NCI-H748 (cell line): ENCODE measurements around the gene GNAQ.

Source experiments
- DNase-seq: peaks from one replicate; lab custom pipeline; 2025; ENCODE audit not compliant: unreplicated experiment; lab: John Stamatoyannopoulos, UW

The GNAQ gene

GRCh38 chr9:77848897-77849296 is 182.7 kb downstream of the GNAQ start:
- DNase-seq = no peak

DNA sequence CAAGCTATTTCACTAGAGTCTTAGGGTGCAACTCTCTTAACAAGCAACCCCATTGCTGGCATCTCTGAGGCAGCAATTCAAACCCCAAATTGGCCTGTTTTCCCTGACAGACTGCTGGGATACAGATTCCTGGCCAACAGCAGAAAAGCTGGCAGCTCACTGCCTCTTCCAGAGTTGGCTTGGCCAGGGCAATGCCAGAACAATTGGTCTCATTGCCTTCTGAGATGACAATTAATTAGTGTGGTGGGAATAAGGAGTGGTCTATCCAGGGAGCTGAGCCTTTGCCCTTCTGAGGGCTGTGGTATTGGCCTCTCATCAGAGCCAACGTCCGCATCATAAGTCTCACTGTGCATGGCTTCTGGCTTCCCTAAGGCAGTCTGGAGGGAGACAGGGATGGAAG is 183.2 kb downstream of the GNAQ start:
- no peak for DNase-seq

DNA sequence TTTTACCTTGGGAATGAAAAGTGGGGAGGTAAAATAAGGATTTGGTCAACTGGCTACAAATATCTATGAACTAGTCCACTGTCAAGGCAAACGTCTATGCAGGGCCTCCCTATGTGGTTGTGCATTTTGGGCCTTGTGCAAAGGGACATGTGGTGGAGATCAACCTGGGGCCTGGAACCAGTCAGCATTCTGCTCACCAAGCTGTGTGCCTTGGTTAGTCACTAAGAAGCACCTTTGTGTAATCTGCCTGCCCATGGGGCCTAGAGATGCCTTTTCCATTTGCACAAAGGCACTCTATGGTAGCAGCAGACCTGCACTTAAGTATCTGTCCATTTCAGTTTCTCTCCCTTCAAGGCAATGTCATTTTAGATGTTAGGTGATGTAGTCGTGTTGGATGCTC is 184.0 kb downstream of the GNAQ start:
- DNase-seq = no peak

DNA sequence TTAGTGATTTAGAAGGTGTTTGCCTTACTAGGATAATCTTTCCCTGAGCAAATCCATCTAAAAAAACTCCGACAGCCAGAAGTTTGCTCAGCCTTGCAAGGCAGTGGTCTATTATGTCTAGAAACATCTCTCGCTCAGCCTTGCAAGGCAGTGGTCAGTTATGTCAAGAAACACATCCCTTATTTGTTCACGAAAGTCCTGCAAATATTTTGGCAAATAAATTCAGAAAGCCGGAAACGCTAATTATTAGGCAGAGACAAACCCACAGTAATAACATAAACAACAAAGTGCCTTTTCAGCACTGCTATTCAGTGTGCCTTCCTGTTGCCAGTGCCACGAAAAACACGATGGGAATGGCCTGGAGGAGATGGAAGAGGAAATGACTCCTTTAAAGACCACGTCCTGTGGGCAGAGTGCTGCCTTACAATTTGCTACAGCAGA is 184.5 kb downstream of the GNAQ start:
- DNase-seq = peak; percentile 24

DNA sequence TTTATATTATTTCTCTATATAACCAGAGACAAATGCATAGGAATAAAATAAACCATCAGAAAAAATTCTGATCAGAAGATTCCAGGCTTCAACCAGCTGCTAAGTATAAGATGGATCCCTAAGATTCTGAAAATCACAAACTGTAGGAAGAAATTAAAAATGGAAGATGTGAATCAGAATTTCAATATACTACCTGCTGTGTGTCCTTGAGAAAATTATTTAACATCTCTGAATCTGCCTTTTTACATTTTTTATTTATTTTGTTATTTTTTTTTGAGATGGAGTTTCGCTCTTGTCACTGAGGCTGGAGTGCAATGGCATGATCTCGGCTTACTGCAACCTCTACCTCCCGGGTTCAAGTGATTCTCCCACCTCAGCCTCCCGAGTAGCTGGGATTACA is 187.2 kb downstream of the GNAQ start:
- DNase-seq = no peak

GRCh38 chr9:77843871-77844155 is 187.8 kb downstream of the GNAQ start:
- no peak for DNase-seq

- peak; percentile 60 for DNase-seq
These were observed 188.3 kb downstream of the GNAQ start for GRCh38 chr9:77843076-77843870.

GRCh38 chr9:77841739-77842386 is 189.7 kb downstream of the GNAQ start:
- peak; percentile 6 for DNase-seq

DNA sequence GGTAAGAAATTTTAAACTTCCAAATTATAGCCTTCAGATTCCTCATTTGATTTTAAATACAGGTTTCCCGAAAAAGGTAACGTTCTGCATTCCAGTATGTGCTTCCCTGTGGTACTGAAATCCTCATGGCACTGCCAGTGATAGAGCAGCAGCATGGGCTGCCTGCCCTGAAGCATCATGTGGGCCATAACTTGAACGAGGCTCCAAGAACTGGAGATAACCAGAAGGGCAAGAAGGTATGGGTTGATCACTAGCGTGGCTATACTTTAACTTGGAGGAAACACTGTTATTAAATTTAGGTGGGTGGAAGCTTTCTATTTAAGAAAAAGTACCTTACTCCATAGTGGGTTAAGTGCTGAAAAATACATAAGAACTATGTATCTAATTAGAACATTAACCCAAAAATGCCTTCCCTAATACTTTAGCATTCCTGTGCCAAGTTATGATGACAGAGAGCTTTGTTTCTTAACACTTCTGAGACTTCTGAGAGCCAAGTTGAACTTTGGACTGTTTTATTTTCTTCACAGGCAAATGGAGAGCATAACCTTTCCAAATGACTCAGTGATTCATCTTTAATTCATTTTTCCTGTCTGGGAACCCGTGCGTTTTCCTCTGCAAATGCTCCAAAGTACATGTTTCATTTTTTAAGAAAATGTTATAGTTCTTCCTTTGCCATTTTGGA is 192.0 kb downstream of the GNAQ start:
- DNase-seq = no peak

DNA sequence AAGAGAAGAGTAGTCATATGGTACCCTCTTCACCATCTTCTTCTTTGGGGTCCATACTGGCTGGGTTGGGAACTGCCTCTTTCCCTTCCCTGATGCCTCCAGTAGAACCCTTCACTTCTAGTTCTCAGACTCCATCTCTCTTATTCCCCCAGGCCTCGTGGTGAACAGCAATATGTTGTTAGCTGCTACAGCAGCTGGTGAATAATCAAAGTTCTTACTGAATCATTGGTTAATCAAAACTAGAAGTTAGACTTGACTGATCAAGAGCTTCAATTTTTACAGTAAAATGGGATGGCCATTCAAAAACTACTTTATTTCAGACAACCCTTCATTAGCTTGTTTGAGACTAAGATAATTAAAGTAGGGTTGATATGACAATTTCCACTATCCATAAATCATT is 192.6 kb downstream of the GNAQ start:
- DNase-seq = no peak

DNA sequence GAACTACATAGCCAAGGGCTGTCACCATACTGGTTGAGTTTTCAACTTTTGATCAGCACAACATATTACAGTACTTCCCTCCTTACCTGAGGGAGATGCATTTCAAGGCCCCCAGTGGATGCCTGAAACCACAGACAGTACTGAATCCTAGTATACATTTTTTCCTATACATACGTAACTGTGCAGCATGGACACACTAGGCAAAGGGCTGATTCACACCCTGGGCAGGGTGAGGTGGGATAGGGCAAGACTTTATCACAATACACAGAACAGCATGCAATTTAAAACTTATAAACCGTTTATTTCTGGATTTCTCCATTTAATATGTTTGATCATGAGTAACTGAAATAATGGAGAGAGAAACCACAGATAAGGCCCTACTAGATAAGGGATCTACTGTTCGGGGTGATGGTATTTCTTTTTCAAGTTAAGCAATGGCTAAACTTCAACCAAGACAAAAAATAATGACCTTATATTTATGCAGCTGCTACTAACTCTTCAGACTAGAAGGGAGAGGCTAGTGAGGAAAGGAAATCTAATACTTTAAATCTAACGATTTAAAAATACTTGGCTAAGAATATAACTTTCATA is 196.6 kb downstream of the GNAQ start:
- DNase-seq = no peak

- DNase-seq = peak; percentile 39
These were observed 197.8 kb downstream of the GNAQ start for GRCh38 chr9:77833561-77834429.

DNA sequence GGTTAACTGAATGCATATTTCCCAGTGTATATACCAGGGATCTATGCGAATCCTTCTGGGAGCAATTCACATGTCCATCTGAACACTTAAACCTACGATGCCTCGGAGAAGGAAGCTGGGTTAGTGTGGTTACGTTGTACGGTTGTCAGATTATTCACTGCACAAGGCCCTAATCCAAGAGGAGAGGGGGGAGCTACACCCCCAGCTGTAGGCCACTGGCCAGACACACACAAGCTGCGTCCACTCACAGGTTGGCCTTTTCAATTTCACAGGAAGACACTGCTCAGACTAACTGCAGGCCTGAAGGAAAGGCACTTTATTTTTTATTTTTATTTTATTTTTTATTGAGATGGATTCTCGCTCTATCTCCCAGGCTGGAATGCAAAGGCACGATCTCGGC is 199.0 kb downstream of the GNAQ start:
- DNase-seq = no peak

DNA sequence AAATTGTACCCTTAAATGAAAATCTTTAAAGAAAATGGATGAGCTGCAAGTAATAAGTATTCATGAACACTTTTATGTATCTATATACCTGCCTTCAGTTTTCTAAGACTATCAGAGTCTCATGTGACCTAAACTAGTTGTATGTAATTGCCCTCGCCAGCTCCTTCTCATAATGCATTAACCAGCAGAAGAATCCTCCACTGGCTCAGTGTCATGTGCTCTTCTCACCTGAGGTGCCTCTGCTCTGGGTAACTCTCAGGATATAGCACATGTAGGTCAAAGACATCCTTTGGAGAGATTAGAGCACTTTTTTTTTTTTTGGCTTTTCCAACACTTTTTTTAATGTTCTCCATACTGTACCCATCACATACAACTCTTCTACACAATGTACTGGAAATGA is 199.8 kb downstream of the GNAQ start:
- DNase-seq = no peak

DNA sequence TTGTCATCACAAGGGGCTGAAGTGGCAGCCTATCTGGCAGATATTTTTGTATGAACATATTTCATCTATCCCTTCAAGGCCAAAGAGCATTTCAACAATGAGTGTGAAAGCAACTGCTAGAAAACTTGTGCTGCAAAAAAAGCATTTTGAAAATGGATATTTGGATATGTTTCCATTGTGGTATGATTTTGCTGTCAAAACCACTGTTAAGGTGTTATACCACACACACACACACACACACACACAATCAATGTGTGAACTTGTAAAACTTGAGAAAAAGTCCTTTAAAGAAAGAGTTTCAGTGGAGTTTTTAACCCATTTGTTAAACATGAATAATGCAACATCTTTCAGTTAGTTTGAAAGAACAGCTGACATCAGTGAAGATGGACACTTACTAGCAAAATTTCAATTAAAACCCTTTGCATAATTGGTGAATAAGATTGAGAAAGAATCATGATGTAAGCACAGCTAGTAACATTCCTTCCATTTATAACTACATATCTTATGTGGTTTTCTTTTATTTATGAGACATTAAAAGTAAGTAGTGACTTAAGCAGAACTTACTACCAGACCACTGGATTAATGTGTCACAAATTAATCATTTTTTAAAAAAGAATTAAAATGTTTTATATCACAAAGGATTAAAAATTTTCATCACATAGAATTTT is 200.9 kb downstream of the GNAQ start:
- no peak for DNase-seq

DNA sequence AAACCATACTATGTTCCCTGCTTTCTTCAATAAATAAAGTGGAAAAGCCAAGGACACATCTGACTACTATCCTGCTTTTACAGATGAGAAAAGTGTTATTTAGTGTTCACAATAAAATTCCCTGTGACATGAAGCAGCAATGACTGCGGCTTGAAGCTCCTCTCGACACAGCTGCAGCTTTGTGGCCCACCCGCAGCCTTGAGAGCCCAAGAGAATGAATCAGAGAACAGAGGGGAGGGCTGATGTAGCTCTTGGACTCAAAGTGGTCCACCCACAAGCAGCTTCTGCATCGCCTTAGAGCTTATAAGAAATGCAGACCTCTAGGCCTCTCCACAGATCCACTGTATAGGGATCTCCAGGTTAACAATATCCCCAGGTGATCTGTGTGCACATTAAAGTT is 202.2 kb downstream of the GNAQ start:
- no peak for DNase-seq

- no peak for DNase-seq
These were observed 204.4 kb downstream of the GNAQ start for GRCh38 chr9:77827104-77827784.

GRCh38 chr9:77826621-77827020 is 205.0 kb downstream of the GNAQ start:
- DNase-seq = no peak

- no peak for DNase-seq
These were observed 205.5 kb downstream of the GNAQ start for GRCh38 chr9:77826116-77826515.

- no peak for DNase-seq
These were observed 206.2 kb downstream of the GNAQ start for GRCh38 chr9:77825361-77825760.
